ENCODE results near the gene MPC1.

The MPC1 gene

DNA sequence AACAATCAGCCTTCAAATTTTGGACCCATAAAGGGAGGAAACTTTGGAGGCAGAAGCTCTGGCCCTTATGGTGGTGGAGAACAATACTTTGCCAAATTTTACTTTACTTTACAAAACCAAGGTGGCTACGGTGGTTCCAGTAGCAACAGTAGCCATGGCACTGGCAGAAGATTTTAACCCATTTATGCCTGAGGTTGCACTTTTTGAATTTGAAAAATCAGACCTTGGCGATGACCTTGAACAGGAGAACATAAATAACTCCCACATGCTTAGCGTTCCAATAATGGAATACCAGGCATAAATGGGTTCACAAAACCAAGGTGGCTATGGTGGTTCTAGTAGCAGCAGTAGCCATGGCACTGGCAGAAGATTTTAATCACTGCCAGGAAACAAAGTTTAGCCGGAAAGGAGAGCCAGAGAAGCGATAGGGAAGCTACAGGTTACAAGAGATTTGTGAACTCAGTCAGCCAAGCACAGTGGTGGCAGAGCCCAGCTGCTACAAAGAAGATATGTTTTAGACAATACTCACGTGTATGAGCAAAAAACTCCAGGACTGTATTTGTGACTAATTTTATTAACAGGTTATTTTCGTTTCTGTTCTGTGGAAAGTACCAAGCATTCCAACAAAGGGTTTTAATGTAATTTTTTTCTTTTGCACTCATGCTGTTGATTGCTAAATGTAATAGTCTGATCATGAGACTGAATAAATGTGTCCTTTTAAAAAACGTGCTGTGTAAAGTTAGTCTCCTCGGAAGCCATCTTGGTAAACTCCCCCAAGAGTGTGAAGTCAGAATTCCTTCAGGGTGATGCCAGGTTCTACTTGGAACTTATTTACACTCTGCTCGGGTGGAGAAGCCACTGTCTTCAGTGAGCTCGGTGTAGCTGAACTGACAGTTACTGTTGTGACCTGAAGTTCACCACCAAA, 47.1 kb downstream of the MPC1 start:
- H3K4me3 ChIP-seq (ENCODE audit: control insufficient read depth, low read depth, low read length), result no peak overlapping the region
- TF ChIP-seq, protein P1, sequence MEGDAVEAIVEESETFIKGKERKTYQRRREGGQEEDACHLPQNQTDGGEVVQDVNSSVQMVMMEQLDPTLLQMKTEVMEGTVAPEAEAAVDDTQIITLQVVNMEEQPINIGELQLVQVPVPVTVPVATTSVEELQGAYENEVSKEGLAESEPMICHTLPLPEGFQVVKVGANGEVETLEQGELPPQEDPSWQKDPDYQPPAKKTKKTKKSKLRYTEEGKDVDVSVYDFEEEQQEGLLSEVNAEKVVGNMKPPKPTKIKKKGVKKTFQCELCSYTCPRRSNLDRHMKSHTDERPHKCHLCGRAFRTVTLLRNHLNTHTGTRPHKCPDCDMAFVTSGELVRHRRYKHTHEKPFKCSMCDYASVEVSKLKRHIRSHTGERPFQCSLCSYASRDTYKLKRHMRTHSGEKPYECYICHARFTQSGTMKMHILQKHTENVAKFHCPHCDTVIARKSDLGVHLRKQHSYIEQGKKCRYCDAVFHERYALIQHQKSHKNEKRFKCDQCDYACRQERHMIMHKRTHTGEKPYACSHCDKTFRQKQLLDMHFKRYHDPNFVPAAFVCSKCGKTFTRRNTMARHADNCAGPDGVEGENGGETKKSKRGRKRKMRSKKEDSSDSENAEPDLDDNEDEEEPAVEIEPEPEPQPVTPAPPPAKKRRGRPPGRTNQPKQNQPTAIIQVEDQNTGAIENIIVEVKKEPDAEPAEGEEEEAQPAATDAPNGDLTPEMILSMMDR (IDR thresholded peaks at IDR 0.05; ENCODE audit: control insufficient read depth, insufficient read depth, low read depth, low read length, missing control alignments), result no peak
- DNase-seq (ENCODE audit: low read depth), result no peak

DNA sequence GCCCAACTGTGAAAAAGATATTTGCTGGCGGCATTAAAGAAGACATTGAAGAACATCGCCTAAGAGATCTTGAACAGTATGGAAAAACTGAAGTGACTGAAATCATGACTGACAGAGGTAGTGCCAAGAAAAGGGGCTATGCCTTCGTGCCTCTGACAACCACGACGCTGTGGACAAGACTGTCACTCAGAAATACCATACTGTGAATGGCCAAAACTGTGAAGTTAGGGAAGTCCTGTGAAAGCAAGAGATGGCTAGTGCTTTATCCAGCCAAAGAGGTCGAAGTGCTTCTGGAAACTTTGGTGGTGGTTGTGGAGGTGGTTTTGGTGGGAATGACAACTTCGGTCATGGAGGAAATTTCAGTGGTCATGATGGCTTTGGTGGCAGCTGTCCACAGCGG, 47.9 kb downstream of the MPC1 start:
- TF ChIP-seq, protein P1 (IDR thresholded peaks at IDR 0.05; ENCODE audit: control insufficient read depth, insufficient read depth, low read depth, low read length, missing control alignments), result no peak
- no peak overlapping the region for H3K4me3 ChIP-seq (ENCODE audit: control insufficient read depth, low read depth, low read length)
- no peak for DNase-seq (ENCODE audit: low read depth)

DNA sequence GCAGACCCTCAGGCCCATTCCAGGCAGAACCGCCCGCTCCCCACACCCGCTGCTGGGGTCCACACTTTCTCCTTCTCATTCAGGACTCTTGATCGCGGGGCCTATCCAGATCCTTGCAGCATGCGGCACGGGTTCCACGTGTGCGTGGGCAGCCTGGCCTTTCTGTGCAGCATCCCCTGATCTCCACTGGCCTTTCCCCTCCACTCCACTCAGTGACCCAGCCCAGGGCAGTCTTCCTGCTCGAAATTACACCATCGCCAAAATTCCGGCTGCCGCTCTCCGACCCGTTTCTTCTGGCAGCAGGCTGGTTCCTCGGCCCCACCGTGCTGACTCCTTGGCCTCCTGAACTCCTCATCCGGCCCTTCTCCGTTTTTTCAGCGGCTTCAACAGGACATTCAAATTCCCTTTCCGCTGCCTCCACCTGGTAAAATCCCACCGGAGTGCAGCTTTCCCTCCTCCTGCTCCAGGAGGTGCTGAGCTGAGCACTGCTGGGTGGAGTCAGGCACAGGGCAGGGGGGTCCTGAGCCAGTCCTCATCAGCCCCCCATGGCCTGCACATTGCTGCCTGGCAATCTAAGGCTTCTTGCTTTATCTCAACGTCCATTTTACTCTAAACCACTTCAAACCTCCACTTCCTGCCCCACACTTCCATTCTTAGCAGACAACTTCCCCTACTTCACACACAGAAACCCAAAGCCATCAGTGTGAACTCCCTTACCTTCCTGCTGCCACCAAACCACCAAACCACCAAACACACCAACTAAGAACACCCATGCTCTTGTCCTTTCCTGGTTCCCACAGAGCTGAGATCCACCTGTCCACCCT, 49.4 kb downstream of the MPC1 start:
- TF ChIP-seq, protein P1 (IDR thresholded peaks at IDR 0.05; ENCODE audit: control insufficient read depth, insufficient read depth, low read depth, low read length, missing control alignments), result no peak
- H3K4me3 ChIP-seq (ENCODE audit: control insufficient read depth, low read depth, low read length), result no peak overlapping the region
- DNase-seq (ENCODE audit: low read depth), result no peak

DNA sequence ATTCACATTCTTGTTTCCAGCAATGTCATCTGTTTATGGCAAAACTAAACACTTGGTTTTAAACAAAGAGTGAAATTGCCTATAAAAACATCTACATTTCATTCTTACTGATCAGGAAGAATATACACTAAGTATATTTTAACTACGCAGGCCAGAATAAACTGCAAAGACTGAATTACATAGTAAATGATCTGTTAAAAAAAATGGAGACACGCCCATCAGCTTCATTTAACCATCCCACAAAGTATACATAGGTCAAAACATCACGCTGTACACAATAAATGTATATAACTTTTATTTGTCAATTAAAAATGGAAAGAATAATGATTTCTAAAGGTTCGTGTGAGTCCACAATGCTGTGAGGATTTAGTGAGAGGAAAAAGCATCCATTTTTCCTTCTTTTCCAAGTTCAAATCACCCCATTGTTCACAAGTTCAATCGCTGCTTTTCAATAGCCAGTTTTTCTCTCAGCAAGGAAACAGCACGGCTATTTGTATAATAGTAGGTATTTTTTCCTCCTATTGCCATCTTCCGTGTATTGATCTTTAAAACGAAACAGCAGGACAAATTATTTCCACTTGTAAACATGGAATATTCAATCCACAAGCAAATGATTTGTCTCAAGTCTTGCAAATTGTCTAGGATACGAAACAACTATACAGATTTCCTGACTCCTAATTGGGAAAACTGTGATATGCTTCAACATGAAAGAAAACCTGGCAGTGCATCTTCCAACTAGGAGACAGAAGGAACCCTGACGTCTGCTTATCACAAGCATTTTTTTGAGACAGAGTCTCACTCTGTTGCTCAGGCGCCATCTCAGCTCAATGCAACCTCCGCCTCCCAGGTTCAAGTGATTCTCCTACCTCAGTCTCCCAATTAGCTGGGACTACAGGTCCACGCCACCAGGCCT, 51.0 kb downstream of the MPC1 start:
- TF ChIP-seq, protein P1 (IDR thresholded peaks at IDR 0.05; ENCODE audit: control insufficient read depth, insufficient read depth, low read depth, low read length, missing control alignments), result no peak
- DNase-seq (ENCODE audit: low read depth), result no peak
- no peak overlapping the region for H3K4me3 ChIP-seq (ENCODE audit: control insufficient read depth, low read depth, low read length)

DNA sequence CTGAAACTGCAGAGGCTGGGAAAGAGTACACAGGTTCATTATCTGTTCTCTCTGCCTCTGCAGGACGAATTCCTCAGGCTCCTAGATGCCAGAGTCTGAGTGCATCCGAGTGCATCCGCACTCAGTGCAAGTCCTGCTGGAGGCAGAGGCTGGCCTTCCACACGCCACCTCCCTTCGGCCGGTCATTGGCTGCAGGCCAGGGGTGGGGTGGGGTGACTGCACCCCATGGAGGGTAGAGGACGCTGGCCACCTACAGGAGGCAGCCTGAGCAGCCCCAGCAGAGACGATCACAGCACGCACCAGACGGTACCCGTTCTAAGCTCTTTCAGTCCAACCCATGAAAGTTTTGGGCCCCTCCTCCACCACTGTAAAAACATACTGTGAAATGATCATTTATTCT, 52.1 kb downstream of the MPC1 start:
- no peak for DNase-seq (ENCODE audit: low read depth)

More for the DNA sequence above, 52.1 kb downstream of the MPC1 start:
- TF ChIP-seq, protein P1 (IDR thresholded peaks at IDR 0.05; ENCODE audit: control insufficient read depth, insufficient read depth, low read depth, low read length, missing control alignments), result no peak
- no peak overlapping the region for H3K4me3 ChIP-seq (ENCODE audit: control insufficient read depth, low read depth, low read length)

Data from AG09309 (cell line).